ENCODE measurements around the gene KNG1.
"Not testable (repeated sequence)": the region's sequence is repeated elsewhere in the genome, so short reads cannot be mapped to it uniquely, and the experiment has no call there.

The KNG1 gene

DNA sequence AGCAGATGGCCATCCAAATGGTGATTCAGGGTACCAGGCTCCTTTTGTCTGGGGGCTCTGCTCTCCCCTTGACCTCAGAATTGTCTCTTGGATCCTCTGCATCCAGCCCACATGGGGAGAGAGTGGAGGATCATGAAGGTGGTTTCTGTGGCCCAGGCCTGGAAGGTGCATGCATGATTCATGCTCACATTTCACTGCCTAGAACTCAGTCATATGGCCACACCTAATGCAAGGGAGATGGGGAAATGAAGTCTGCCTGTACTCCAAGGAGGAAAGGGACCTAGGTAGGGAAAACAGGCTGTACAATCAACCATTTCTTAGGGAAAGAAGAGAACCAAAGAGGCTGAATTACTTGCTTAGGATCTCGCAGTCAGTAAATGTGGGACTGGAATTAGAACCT lies 36.3 kb upstream of the KNG1 start:
- Histone ChIP-seq H3K4me3 (ENCODE audit: insufficient read depth, low read length, poor library complexity, severe bottlenecking) (no peak overlapping the region), H3K9me2 (replicated peaks; ENCODE audit: insufficient read depth, low read length) (no peaks in the 10 kb centered on the region), H4K20me1 (ENCODE audit: low read depth, low read length) (no peaks in the 10 kb centered on the region), H2AFZ (ENCODE audit: low read depth, low read length, severe bottlenecking) (no peak overlapping the region), H3K79me2 (ENCODE audit: insufficient read depth, low read length) (no peaks in the 10 kb centered on the region), H3K27me3 (ENCODE audit: low read length) (no peaks in the 10 kb centered on the region), H3K9me3 (ENCODE audit: insufficient read depth, low read length) (peaks cover 5% of the 10 kb centered on the region; the same call in 1 of the 2 replicates), H3K36me3 (ENCODE audit: low read length) (no peaks in the 10 kb centered on the region), H3F3A (ENCODE audit: insufficient read depth) (no peaks in the 10 kb centered on the region), H3K9ac (ENCODE audit: low read length) (no peak overlapping the region), H3K4me2 (ENCODE audit: low read depth, low read length, poor library complexity, severe bottlenecking) (no peak overlapping the region), H3K27ac (ENCODE audit: low read depth, low read length) (no peak overlapping the region)
- TF ChIP-seq, protein P1, sequence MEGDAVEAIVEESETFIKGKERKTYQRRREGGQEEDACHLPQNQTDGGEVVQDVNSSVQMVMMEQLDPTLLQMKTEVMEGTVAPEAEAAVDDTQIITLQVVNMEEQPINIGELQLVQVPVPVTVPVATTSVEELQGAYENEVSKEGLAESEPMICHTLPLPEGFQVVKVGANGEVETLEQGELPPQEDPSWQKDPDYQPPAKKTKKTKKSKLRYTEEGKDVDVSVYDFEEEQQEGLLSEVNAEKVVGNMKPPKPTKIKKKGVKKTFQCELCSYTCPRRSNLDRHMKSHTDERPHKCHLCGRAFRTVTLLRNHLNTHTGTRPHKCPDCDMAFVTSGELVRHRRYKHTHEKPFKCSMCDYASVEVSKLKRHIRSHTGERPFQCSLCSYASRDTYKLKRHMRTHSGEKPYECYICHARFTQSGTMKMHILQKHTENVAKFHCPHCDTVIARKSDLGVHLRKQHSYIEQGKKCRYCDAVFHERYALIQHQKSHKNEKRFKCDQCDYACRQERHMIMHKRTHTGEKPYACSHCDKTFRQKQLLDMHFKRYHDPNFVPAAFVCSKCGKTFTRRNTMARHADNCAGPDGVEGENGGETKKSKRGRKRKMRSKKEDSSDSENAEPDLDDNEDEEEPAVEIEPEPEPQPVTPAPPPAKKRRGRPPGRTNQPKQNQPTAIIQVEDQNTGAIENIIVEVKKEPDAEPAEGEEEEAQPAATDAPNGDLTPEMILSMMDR (IDR thresholded peaks at IDR 0.05; ENCODE audit: insufficient read depth, low read length, poor library complexity, severe bottlenecking) = no peak
- TF ChIP-seq EZH2phosphoT487 (conservative IDR thresholded peaks at IDR 0.05; ENCODE audit: low read length) = no peak

DNA sequence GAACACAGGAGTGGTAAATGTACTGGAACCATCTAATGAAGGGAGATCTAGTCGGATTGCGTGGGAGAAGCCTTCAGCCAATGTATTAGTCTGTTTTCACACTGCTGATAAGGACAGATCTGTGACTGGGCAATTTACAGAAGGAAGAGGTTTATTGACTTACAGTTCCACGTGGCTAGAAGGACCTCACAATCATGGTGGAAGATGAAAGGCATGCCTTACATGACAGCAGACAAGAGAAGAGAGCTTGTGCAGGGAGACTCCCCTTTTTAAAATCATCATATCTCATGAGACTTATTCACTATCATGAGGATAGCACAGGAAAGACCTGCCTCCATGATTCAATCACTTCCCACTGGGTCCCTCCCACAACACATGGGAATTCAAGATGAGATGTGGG lies 34.3 kb upstream of the KNG1 start:
- H3K36me3 ChIP-seq (ENCODE audit: low read length) = no peaks in the 10 kb centered on the region
- H2AFZ ChIP-seq (ENCODE audit: low read depth, low read length, severe bottlenecking) = no peak overlapping the region
- H3F3A ChIP-seq (ENCODE audit: insufficient read depth) = no peaks in the 10 kb centered on the region
- no peak overlapping the region for H3K9ac ChIP-seq (ENCODE audit: low read length)
- H3K4me3 ChIP-seq (ENCODE audit: insufficient read depth, low read length, poor library complexity, severe bottlenecking) = no peak overlapping the region
- no peak overlapping the region for H3K4me2 ChIP-seq (ENCODE audit: low read depth, low read length, poor library complexity, severe bottlenecking)
- peaks cover 8% of the 10 kb centered on the region; the same call in 1 of the 2 replicates for H3K9me3 ChIP-seq (ENCODE audit: insufficient read depth, low read length)
- H3K79me2 ChIP-seq (ENCODE audit: insufficient read depth, low read length) = no peaks in the 10 kb centered on the region
- TF ChIP-seq EZH2phosphoT487 (conservative IDR thresholded peaks at IDR 0.05; ENCODE audit: low read length) = no peak
- TF ChIP-seq, protein P1 (IDR thresholded peaks at IDR 0.05; ENCODE audit: insufficient read depth, low read length, poor library complexity, severe bottlenecking) = no peak
- no peaks in the 10 kb centered on the region for H3K9me2 ChIP-seq (replicated peaks; ENCODE audit: insufficient read depth, low read length)
- H4K20me1 ChIP-seq (ENCODE audit: low read depth, low read length) = no peaks in the 10 kb centered on the region
- H3K27ac ChIP-seq (ENCODE audit: low read depth, low read length) = no peak overlapping the region
- no peaks in the 10 kb centered on the region for H3K27me3 ChIP-seq (ENCODE audit: low read length)

DNA sequence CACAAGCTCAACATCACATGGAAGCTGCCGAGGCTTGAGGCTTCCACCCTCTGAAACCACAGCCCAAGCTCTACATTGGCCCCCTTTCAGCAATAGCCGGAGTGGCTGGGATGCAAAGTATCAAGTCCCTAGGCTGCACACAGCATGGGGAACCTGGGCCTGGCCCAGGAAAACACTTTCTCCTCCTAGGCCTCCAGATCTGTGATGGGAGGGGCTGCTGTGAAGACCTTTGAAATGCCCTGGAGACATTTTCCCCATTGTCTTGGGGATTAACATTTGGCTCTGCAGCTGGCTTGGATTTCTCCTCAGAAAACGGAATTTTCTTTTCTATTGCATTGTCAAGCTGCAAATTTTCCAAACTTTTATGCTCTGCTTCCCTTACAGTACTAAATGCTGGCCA lies 33.2 kb upstream of the KNG1 start:
- Histone ChIP-seq H3F3A (ENCODE audit: insufficient read depth) (no peaks in the 10 kb centered on the region), H2AFZ (ENCODE audit: low read depth, low read length, severe bottlenecking) (no peak overlapping the region), H3K36me3 (ENCODE audit: low read length) (no peaks in the 10 kb centered on the region), H3K79me2 (ENCODE audit: insufficient read depth, low read length) (no peaks in the 10 kb centered on the region), H3K9me2 (replicated peaks; ENCODE audit: insufficient read depth, low read length) (no peaks in the 10 kb centered on the region), H3K4me2 (ENCODE audit: low read depth, low read length, poor library complexity, severe bottlenecking) (no peak overlapping the region), H4K20me1 (ENCODE audit: low read depth, low read length) (no peaks in the 10 kb centered on the region), H3K9me3 (ENCODE audit: insufficient read depth, low read length) (peaks cover 8% of the 10 kb centered on the region; the same call in 1 of the 2 replicates), H3K27ac (ENCODE audit: low read depth, low read length) (no peak overlapping the region), H3K4me3 (ENCODE audit: insufficient read depth, low read length, poor library complexity, severe bottlenecking) (no peak overlapping the region), H3K27me3 (ENCODE audit: low read length) (no peaks in the 10 kb centered on the region), H3K9ac (ENCODE audit: low read length) (no peak overlapping the region)
- TF ChIP-seq EZH2phosphoT487 (conservative IDR thresholded peaks at IDR 0.05; ENCODE audit: low read length) = no peak
- TF ChIP-seq, protein P1 (IDR thresholded peaks at IDR 0.05; ENCODE audit: insufficient read depth, low read length, poor library complexity, severe bottlenecking) = no peak

DNA sequence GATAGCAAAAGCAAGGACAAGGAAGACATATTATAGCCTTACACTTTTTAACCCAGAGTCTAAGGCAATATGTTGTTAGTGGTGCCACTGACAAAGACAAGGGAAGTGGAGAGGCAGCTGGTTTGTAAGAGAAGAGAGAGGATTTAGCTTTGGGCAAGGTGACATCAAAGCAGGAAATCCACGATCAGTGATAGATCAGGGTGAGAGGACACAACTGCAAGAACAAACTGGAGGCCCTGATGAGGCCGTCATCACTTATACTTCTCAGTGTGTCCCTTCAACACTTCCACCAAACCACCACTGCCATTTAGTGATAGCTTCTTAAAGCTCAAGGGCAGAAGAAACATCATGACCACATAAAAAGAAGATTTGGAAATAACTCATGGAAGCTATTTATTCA lies 30.7 kb upstream of the KNG1 start:
- not testable (repeated sequence) for H3F3A ChIP-seq (ENCODE audit: insufficient read depth); H3K9ac ChIP-seq (ENCODE audit: low read length); H3K9me3 ChIP-seq (ENCODE audit: insufficient read depth, low read length); H3K36me3 ChIP-seq (ENCODE audit: low read length); H3K27ac ChIP-seq (ENCODE audit: low read depth, low read length); H2AFZ ChIP-seq (ENCODE audit: low read depth, low read length, severe bottlenecking); H4K20me1 ChIP-seq (ENCODE audit: low read depth, low read length); H3K9me2 ChIP-seq (replicated peaks; ENCODE audit: insufficient read depth, low read length); H3K27me3 ChIP-seq (ENCODE audit: low read length); H3K4me3 ChIP-seq (ENCODE audit: insufficient read depth, low read length, poor library complexity, severe bottlenecking); H3K4me2 ChIP-seq (ENCODE audit: low read depth, low read length, poor library complexity, severe bottlenecking); H3K79me2 ChIP-seq (ENCODE audit: insufficient read depth, low read length)
